Activated CD4-positive, alpha-beta T cell treated with anti-CD3 and anti-CD28 coated beads for 4 hours (primary cell): ENCODE results near the gene UBXN11.
"Not testable (repeated sequence)": the region's sequence is repeated elsewhere in the genome, so short reads cannot be mapped to it uniquely, and the experiment has no call there.

Experiments used
- DNase-seq, 2 donors: peaks; one replicate each; pipeline ENCODE4 v3.0.0-alpha.2; 2020

The UBXN11 gene

GRCh38 chr1:26300578-26301275 lies 5.7 kb downstream of the UBXN11 start:
- DNase-seq, result no peak

- no peak for DNase-seq
These were observed 8.7 kb downstream of the UBXN11 start for GRCh38 chr1:26297791-26298124.

GRCh38 chr1:26297057-26297790 lies 9.2 kb downstream of the UBXN11 start:
- DNase-seq, result no peak

GRCh38 chr1:26296340-26297056 lies 9.9 kb downstream of the UBXN11 start:
- DNase-seq, result no peak

- no peak for DNase-seq
These were observed 11.0 kb downstream of the UBXN11 start for GRCh38 chr1:26295194-26296138.

- no peak for DNase-seq
These were observed 12.4 kb downstream of the UBXN11 start for GRCh38 chr1:26293911-26294463.

- DNase-seq, result not testable (repeated sequence)
These were observed 13.7 kb downstream of the UBXN11 start for GRCh38 chr1:26292735-26293134.

GRCh38 chr1:26291939-26292338 lies 14.5 kb downstream of the UBXN11 start:
- no peak for DNase-seq

- DNase-seq, result no peak
These were observed 15.0 kb downstream of the UBXN11 start for GRCh38 chr1:26291433-26291832.

- DNase-seq, result no peak
These were observed 15.6 kb downstream of the UBXN11 start for GRCh38 chr1:26290882-26291261.

- DNase-seq, result no peak
These were observed 16.1 kb downstream of the UBXN11 start for GRCh38 chr1:26290122-26290881.

GRCh38 chr1:26289158-26290059 lies 17.0 kb downstream of the UBXN11 start:
- DNase-seq, result peak in 1 of 2 donors; percentile 35

- peak; percentile 74 for DNase-seq
These were observed 18.0 kb downstream of the UBXN11 start for GRCh38 chr1:26288311-26288941.

- no peak for DNase-seq
These were observed 18.6 kb downstream of the UBXN11 start for GRCh38 chr1:26287811-26288210.

GRCh38 chr1:26287033-26287711 lies 19.3 kb downstream of the UBXN11 start:
- peak in 1 of 2 donors; percentile 55 for DNase-seq

GRCh38 chr1:26286064-26286416 lies 20.4 kb downstream of the UBXN11 start:
- DNase-seq, result no peak

GRCh38 chr1:26285366-26286063 lies 20.9 kb downstream of the UBXN11 start:
- DNase-seq, result peak in 1 of 2 donors; percentile 38

GRCh38 chr1:26284597-26285347 lies 21.7 kb downstream of the UBXN11 start:
- peak; percentile 99 for DNase-seq
